Measurements from ENCODE around the gene RBPJ. TPM values are rescaled to one million over a fixed set of nuclear protein-coding genes. Genes with fewer than 3 reads are reported as not detected.

RBPJ gene
- total RNA-seq, 1 experiment from 2014 or later: 33.7 TPM

- intact Hi-C loops (cut with micrococcal nuclease; ENCODE audit: unreplicated experiment) (no loop called here), in situ Hi-C loops (cut with HindIII; ENCODE audit: low pct_unique_long_range_greater_than_20kb, low sequenced_read_pairs) (no loop called here)
- Histone ChIP-seq H3K27me3 (ENCODE audit: control insufficient read depth, insufficient read depth, low read length) (no peaks in the 10 kb centered on the region), H3K4me3 (ENCODE audit: low read depth in 2 of 2, low read length in 2 of 2) (no peak overlapping the region), H3K4me1 (ENCODE audit: control insufficient read depth, insufficient read depth, low read length) (no peaks in the 10 kb centered on the region), H3K36me3 (ENCODE audit: control insufficient read depth, insufficient read depth, low read length) (no peaks in the 10 kb centered on the region), H3K27ac (ENCODE audit: low read length) (no peak overlapping the region), H3K9me3 (ENCODE audit: control insufficient read depth, insufficient read depth, low read depth, low read length) (no peaks in the 10 kb centered on the region)
- ChIA-PET POLR2A (no interaction called here), CTCF (no interaction called here)
- no peak for DNase-seq (ENCODE audit: low read depth, low spot score)
- TF ChIP-seq SIN3A (IDR thresholded peaks at IDR 0.05; ENCODE audit: borderline replicate concordance, insufficient read depth, low read depth, low read length): no peak
- no peak for TF ChIP-seq CTCF (IDR thresholded peaks at IDR 0.05)
- TF ChIP-seq REST (IDR thresholded peaks at IDR 0.05; ENCODE audit: insufficient read depth in 1 of 2, low read depth in 2 of 2, low read length in 1 of 2): no peak
- TF ChIP-seq POLR2AphosphoS5 (IDR thresholded peaks at IDR 0.05; ENCODE audit: low read depth, low read length): no peak
- TF ChIP-seq TCF7L2 (IDR thresholded peaks at IDR 0.05; ENCODE audit: low read depth, low read length): no peak
- no peak for ATAC-seq
- BruUV-seq (replicated peaks): no TSS peak
Measured at GRCh38 chr4:26275281-26275680, 45.5 kb upstream of the RBPJ start.

DNA sequence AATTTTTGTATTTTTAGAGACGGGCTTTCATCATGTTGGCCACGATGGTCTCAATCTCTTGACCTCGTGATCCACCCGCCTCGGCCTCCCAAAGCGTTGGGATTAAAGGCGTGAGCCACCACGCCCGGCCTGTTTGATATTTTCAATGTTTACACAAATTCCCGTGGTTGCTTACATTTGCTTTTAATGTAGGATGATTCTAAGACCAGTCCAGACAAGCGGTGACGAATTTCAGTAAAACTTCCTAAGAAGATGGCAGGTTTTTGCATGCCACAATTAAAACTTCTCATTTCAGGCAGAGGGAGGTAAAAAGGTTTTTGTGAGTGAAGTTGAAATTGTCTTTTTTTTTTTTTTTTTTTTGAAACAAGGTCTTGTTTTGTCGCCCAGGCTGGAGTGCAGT lies 41.4 kb upstream of the RBPJ start:
- CTCF ChIA-PET: no interaction called here
- DNase-seq (ENCODE audit: low read depth, low spot score) (no peak), ATAC-seq (no peak)
- no peaks in the 10 kb centered on the region for H3K27me3 ChIP-seq (ENCODE audit: control insufficient read depth, insufficient read depth, low read length)
- H3K36me3 ChIP-seq (ENCODE audit: control insufficient read depth, insufficient read depth, low read length): no peaks in the 10 kb centered on the region
- no peak for TF ChIP-seq TCF7L2 (IDR thresholded peaks at IDR 0.05; ENCODE audit: low read depth, low read length)
- no peak for TF ChIP-seq CTCF (IDR thresholded peaks at IDR 0.05)
- H3K4me1 ChIP-seq (ENCODE audit: control insufficient read depth, insufficient read depth, low read length): no peaks in the 10 kb centered on the region
- no peaks in the 10 kb centered on the region for H3K9me3 ChIP-seq (ENCODE audit: control insufficient read depth, insufficient read depth, low read depth, low read length)
- no TSS peak for BruUV-seq (replicated peaks)
- intact Hi-C loops (cut with micrococcal nuclease; ENCODE audit: unreplicated experiment): no loop called here
- H3K4me3 ChIP-seq (ENCODE audit: low read depth in 2 of 2, low read length in 2 of 2): no peak overlapping the region
- POLR2A ChIA-PET: no interaction called here
- in situ Hi-C loops (cut with HindIII; ENCODE audit: low pct_unique_long_range_greater_than_20kb, low sequenced_read_pairs): no loop called here
- no peak overlapping the region for H3K27ac ChIP-seq (ENCODE audit: low read length)

DNA sequence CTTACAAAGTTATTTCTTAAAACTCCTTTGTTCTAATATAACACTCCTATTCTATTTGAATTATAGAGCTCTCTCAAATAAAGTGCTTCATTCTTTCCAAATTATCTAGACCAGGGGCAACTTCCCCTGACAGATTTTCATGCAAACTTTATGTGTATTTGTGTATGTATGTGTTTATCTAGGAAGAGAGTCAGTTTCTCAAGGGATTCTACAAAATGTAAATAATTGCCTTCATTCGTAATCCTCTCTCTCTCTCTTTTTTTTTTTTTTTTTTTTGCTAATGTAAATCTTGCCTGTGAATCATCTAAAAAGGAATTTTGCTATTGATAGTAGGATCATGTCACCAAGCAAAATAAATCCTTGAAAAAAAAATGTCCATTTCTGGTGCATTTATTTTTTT lies 38.9 kb upstream of the RBPJ start:
- no peak for ATAC-seq
- Histone ChIP-seq H3K9me3 (ENCODE audit: control insufficient read depth, insufficient read depth, low read depth, low read length) (no peaks in the 10 kb centered on the region), H3K27ac (ENCODE audit: low read length) (no peak overlapping the region), H3K27me3 (ENCODE audit: control insufficient read depth, insufficient read depth, low read length) (no peaks in the 10 kb centered on the region), H3K4me3 (ENCODE audit: low read depth in 2 of 2, low read length in 2 of 2) (no peak overlapping the region), H3K36me3 (ENCODE audit: control insufficient read depth, insufficient read depth, low read length) (no peaks in the 10 kb centered on the region), H3K4me1 (ENCODE audit: control insufficient read depth, insufficient read depth, low read length) (no peaks in the 10 kb centered on the region)
- BruUV-seq (replicated peaks): no TSS peak
- no peak for DNase-seq (ENCODE audit: low read depth, low spot score)
- in situ Hi-C loops (cut with HindIII; ENCODE audit: low pct_unique_long_range_greater_than_20kb, low sequenced_read_pairs): no loop called here
- intact Hi-C loops (cut with micrococcal nuclease; ENCODE audit: unreplicated experiment): no loop called here
- CTCF ChIA-PET: no interaction called here
- POLR2A ChIA-PET: no interaction called here
- no peak for TF ChIP-seq SIN3A (IDR thresholded peaks at IDR 0.05; ENCODE audit: borderline replicate concordance, insufficient read depth, low read depth, low read length)
- no peak for TF ChIP-seq POLR2AphosphoS5 (IDR thresholded peaks at IDR 0.05; ENCODE audit: low read depth, low read length)
- no peak for TF ChIP-seq TCF7L2 (IDR thresholded peaks at IDR 0.05; ENCODE audit: low read depth, low read length)
- TF ChIP-seq CTCF (IDR thresholded peaks at IDR 0.05): no peak
- TF ChIP-seq REST (IDR thresholded peaks at IDR 0.05; ENCODE audit: insufficient read depth in 1 of 2, low read depth in 2 of 2, low read length in 1 of 2): no peak

All from Panc1 (cell line).